Erythroblast (primary cell): ENCODE results near the gene WDR5.
A peak's percentile ranks its signal among the peaks of the same experiment; 100 is the strongest.
"Not testable (repeated sequence)": the region's sequence is repeated elsewhere in the genome, so short reads cannot be mapped to it uniquely, and the experiment has no call there.

Source experiments
- DNase-seq, 2 experiments: peaks; one replicate each; lab custom pipeline; 2025; lab: John Stamatoyannopoulos, UW
- GATA1 ChIP-seq: IDR thresholded peaks from 2 replicates; pipeline ENCODE4 v1.6.1; 2011; ENCODE audit warnings: low read depth, mild to moderate bottlenecking, control low read depth, low read length, moderate library complexity
- POLR2A ChIP-seq: IDR thresholded peaks from 2 replicates; pipeline ENCODE4 v1.6.1; 2011; ENCODE audit warnings: mild to moderate bottlenecking, low read length

WDR5 gene

GRCh38 chr9:134135343-134136117 lies at the start of gene WDR5:
Gene WDR5, plus strand, starts transcription at chr9:134136082. Its CDS starts 3,796 bp downstream, at chr9:134139878.
- no peak for TF ChIP-seq GATA1
- TF ChIP-seq POLR2A, result peak; percentile 59
- DNase-seq, result peak; percentile 93 to 97

GRCh38 chr9:134088063-134088725 lies 47.7 kb upstream of the WDR5 start:
- DNase-seq, result no peak
- TF ChIP-seq POLR2A, result no peak
- TF ChIP-seq GATA1, result no peak

- no peak for DNase-seq
- no peak for TF ChIP-seq POLR2A
- TF ChIP-seq GATA1, result no peak
These were observed 45.9 kb upstream of the WDR5 start for GRCh38 chr9:134089972-134090371.

GRCh38 chr9:134099123-134099761 lies 36.6 kb upstream of the WDR5 start:
- TF ChIP-seq GATA1, result no peak
- TF ChIP-seq POLR2A, result no peak
- DNase-seq, result peak; percentile 47 to 73

- TF ChIP-seq GATA1 (no peak), POLR2A (no peak)
- no peak for DNase-seq
These were observed 35.8 kb upstream of the WDR5 start for GRCh38 chr9:134100040-134100439.

- not testable (repeated sequence) for DNase-seq
These were observed 34.7 kb upstream of the WDR5 start for GRCh38 chr9:134101133-134101532.

- TF ChIP-seq POLR2A, result no peak
- TF ChIP-seq GATA1, result no peak
- DNase-seq, result no peak
These were observed 34.2 kb upstream of the WDR5 start for GRCh38 chr9:134101623-134102149.

GRCh38 chr9:134103391-134103998 lies 32.4 kb upstream of the WDR5 start:
- TF ChIP-seq GATA1, result no peak
- no peak for TF ChIP-seq POLR2A
- no peak for DNase-seq

GRCh38 chr9:134111064-134111463 lies 24.8 kb upstream of the WDR5 start:
- no peak for DNase-seq
- no peak for TF ChIP-seq GATA1
- no peak for TF ChIP-seq POLR2A

- no peak for TF ChIP-seq POLR2A
- TF ChIP-seq GATA1, result no peak
- no peak for DNase-seq
These were observed 23.3 kb upstream of the WDR5 start for GRCh38 chr9:134112561-134112960.

GRCh38 chr9:134118972-134119371 lies 16.9 kb upstream of the WDR5 start:
- not testable (repeated sequence) for DNase-seq

GRCh38 chr9:134123764-134124128 lies 12.1 kb upstream of the WDR5 start:
- TF ChIP-seq GATA1 (no peak), POLR2A (no peak)
- DNase-seq, result no peak

- no peak for DNase-seq
- TF ChIP-seq POLR2A (no peak), GATA1 (no peak)
These were observed 10.3 kb upstream of the WDR5 start for GRCh38 chr9:134125413-134126095.

- no peak for DNase-seq
These were observed 9.5 kb upstream of the WDR5 start for GRCh38 chr9:134126373-134126772.

More at GRCh38 chr9:134126373-134126772, 9.5 kb upstream of the WDR5 start:
- TF ChIP-seq POLR2A (no peak), GATA1 (no peak)
